Measurements from ENCODE around the gene ATP6AP1.

ATP6AP1 gene

DNA sequence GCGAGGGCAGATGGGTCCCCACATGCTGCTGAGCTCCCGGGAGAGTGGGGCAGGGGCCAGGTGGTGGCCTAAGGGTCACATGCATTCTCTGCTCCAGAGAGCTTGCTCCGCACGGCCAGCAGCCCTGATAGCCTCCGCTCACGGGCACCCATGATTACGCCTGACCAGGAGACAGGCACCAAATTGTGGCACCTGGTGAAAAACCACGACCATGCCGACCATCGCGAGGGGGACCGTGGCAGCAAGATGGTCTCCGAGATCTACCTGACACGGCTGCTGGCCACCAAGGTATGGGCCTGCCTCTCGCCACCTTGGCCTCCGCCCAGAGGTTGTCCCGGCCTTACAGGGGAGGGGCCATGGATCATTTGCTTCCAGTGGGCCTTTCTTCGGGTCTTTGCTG lies 41.4 kb downstream of the ATP6AP1 start:
- H3K4me1 ChIP-seq (ENCODE audit: control insufficient read depth in 1 of 2, insufficient read depth in 2 of 2, low read length in 2 of 2), result no peaks in the 10 kb centered on the region
- H3K27me3 ChIP-seq (ENCODE audit: control insufficient read depth in 1 of 2, insufficient read depth in 2 of 2, low read length in 2 of 2), result no peaks in the 10 kb centered on the region
- H3K36me3 ChIP-seq (ENCODE audit: control insufficient read depth in 1 of 2, insufficient read depth in 2 of 2, low read length in 2 of 2), result peaks cover 0 to 24% of the 10 kb centered on the region in 2 donors
- H3K9me3 ChIP-seq (ENCODE audit: control insufficient read depth in 1 of 2, low read length in 2 of 2), result no peaks in the 10 kb centered on the region
- no peak overlapping the region for H3K9ac ChIP-seq (ENCODE audit: low read depth in 1 of 2, low read length in 2 of 2)
- H3K4me3 ChIP-seq (ENCODE audit: low read depth in 1 of 2, low read length in 2 of 2), result no peak overlapping the region
- H3K27ac ChIP-seq (ENCODE audit: low read depth, low read length), result no peak overlapping the region

DNA sequence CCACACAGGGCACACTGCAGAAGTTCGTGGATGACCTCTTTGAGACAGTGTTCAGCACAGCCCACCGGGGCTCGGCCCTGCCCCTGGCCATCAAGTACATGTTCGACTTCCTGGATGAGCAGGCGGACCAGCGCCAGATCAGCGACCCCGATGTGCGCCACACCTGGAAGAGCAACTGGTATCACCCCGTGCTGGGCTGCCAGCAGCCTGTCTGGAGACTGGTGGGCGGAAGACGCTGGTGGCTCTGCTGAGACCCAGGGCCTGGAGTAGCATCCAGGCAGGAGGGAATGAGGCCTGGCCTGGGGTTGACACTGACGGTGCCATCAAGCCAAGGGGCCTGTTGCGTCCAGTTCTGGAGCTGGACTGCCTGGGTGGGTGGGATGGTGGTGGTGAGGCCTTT lies 42.0 kb downstream of the ATP6AP1 start:
- Histone ChIP-seq H3K27me3 (ENCODE audit: control insufficient read depth in 1 of 2, insufficient read depth in 2 of 2, low read length in 2 of 2) (no peaks in the 10 kb centered on the region), H3K27ac (ENCODE audit: low read depth, low read length) (no peak overlapping the region), H3K9ac (ENCODE audit: low read depth in 1 of 2, low read length in 2 of 2) (no peak overlapping the region), H3K9me3 (ENCODE audit: control insufficient read depth in 1 of 2, low read length in 2 of 2) (no peaks in the 10 kb centered on the region), H3K4me3 (ENCODE audit: low read depth in 1 of 2, low read length in 2 of 2) (no peak overlapping the region), H3K4me1 (ENCODE audit: control insufficient read depth in 1 of 2, insufficient read depth in 2 of 2, low read length in 2 of 2) (no peaks in the 10 kb centered on the region), H3K36me3 (ENCODE audit: control insufficient read depth in 1 of 2, insufficient read depth in 2 of 2, low read length in 2 of 2) (peaks cover 0 to 24% of the 10 kb centered on the region in 2 donors)

DNA sequence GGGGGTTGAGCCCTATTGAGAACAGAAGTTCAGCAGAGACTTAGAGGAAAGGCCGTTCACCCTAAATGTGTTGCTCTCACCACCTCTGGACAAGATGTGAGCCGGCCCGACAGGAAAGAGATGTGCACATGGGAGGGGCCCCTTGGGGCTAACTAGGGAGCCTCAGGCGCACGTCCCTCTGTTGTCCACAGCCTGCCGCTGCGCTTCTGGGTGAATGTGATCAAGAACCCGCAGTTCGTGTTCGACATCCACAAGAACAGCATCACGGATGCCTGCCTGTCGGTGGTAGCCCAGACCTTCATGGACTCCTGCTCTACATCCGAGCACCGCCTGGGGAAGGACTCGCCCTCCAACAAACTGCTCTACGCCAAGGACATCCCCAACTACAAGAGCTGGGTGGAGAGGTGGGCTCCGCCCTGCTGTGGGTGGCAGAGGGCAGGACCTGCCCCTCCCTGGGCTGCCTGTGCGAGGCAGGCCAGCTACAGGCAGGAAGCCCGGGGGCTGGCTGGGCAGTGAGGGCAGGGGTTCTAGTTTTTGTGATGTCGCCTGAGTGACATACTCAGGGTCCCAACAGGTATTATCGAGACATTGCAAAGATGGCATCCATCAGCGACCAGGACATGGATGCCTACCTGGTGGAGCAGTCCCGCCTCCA lies 42.6 kb downstream of the ATP6AP1 start:
- Histone ChIP-seq H3K4me3 (ENCODE audit: low read depth in 1 of 2, low read length in 2 of 2) (no peak overlapping the region), H3K27ac (ENCODE audit: low read depth, low read length) (no peak overlapping the region), H3K4me1 (ENCODE audit: control insufficient read depth in 1 of 2, insufficient read depth in 2 of 2, low read length in 2 of 2) (no peaks in the 10 kb centered on the region), H3K9ac (ENCODE audit: low read depth in 1 of 2, low read length in 2 of 2) (no peak overlapping the region), H3K36me3 (ENCODE audit: control insufficient read depth in 1 of 2, insufficient read depth in 2 of 2, low read length in 2 of 2) (peaks cover 0 to 18% of the 10 kb centered on the region in 2 donors), H3K9me3 (ENCODE audit: control insufficient read depth in 1 of 2, low read length in 2 of 2) (no peaks in the 10 kb centered on the region), H3K27me3 (ENCODE audit: control insufficient read depth in 1 of 2, insufficient read depth in 2 of 2, low read length in 2 of 2) (no peaks in the 10 kb centered on the region)

DNA sequence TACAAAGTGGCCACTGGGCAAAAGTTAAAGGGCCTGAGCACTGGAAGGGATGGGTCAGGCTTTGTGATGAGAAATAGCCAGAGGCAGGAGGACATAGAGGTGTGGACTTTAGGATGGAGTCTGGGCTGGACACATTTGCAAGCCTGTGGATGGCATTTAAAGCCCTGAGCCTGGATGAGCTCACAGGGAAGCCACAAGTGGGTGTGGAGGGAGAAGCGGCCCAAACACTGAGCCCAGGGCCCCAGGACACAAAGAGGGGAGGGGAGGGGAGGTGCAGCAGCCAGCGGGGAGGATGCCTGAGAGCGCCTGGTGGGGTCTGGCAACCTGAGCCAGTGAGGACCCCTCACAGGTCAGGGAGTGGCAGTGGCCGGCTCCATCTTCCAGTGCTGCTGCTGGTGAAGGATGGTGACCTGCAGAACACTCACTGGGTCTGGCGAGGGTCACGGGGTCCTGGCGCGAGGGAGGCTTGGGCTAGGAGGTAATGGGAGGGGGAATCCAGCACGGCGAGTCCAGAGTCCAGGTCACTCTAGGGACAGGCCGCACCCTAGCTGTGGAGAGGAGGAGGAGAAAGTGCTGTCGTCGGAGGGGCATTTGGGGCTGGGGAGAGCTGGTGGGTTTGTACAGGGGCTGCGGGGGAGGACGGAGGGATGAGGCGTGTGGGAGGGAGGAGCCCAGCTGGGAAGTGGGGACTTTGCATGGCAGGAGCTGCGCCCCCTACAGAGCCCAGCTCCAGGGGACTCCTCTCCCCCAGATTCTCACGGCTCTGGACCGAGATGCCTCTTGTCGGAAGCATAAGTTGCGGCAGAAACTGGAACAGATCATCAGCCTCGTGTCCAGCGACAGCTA lies 43.6 kb downstream of the ATP6AP1 start:
- H3K4me1 ChIP-seq (ENCODE audit: control insufficient read depth in 1 of 2, insufficient read depth in 2 of 2, low read length in 2 of 2), result no peaks in the 10 kb centered on the region
- no peaks in the 10 kb centered on the region for H3K9me3 ChIP-seq (ENCODE audit: control insufficient read depth in 1 of 2, low read length in 2 of 2)
- H3K4me3 ChIP-seq (ENCODE audit: low read depth in 1 of 2, low read length in 2 of 2), result no peak overlapping the region
- no peak overlapping the region for H3K27ac ChIP-seq (ENCODE audit: low read depth, low read length)
- H3K36me3 ChIP-seq (ENCODE audit: control insufficient read depth in 1 of 2, insufficient read depth in 2 of 2, low read length in 2 of 2), result peaks cover 0 to 13% of the 10 kb centered on the region in 2 donors
- H3K27me3 ChIP-seq (ENCODE audit: control insufficient read depth in 1 of 2, insufficient read depth in 2 of 2, low read length in 2 of 2), result no peaks in the 10 kb centered on the region
- H3K9ac ChIP-seq (ENCODE audit: low read depth in 1 of 2, low read length in 2 of 2), result no peak overlapping the region

DNA sequence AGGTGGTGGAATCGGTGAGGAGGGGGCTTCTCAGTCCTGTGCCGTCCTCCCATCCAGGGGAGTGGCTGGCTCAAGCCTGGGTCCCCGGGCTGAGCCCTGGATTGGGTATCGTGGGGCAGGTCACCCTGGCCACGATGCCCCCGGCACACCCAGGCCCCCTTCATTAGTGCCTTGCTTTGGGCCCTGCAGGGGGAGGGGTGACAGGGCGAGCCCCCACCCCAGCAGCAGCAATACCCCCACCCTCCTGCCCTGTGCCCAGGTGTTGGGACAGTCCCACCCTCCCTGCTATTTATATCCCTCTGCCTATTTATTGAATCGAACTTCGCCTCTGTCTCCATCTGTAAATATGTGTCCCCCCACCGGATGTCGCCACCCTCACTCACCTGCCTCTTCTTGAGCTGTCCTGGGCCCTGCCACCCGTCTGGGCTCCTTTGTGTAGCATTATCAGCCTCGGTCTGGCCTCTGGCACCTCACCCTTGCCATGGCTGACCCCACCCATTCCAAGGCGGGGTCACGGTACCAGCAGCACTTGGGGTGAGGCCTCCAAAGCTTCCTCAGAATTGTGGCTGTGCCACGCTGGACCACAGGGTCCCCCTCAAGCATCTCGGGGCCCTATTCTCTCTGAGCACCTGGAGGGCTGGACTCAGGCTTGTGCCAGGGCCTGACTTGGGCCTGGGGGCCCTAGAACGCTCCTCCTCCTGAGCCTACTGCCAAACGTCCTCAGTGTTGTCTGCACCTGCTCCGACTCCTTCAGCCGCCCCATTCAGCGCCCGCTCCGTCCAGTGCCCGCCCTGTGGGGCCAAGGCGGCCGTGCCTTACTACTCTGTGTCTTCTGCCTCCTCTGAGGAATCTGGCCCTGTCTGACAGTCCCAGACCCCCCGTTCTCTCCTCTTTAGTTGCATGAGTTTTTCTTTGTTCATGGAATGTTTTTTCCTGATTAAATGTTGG lies 44.5 kb downstream of the ATP6AP1 start:
- Histone ChIP-seq H3K27me3 (ENCODE audit: control insufficient read depth in 1 of 2, insufficient read depth in 2 of 2, low read length in 2 of 2) (no peaks in the 10 kb centered on the region), H3K4me3 (ENCODE audit: low read depth in 1 of 2, low read length in 2 of 2) (no peak overlapping the region), H3K4me1 (ENCODE audit: control insufficient read depth in 1 of 2, insufficient read depth in 2 of 2, low read length in 2 of 2) (peaks cover 0 to 2% of the 10 kb centered on the region in 2 donors), H3K9me3 (ENCODE audit: control insufficient read depth in 1 of 2, low read length in 2 of 2) (no peaks in the 10 kb centered on the region), H3K9ac (ENCODE audit: low read depth in 1 of 2, low read length in 2 of 2) (no peak overlapping the region), H3K36me3 (ENCODE audit: control insufficient read depth in 1 of 2, insufficient read depth in 2 of 2, low read length in 2 of 2) (peaks cover 0 to 13% of the 10 kb centered on the region in 2 donors), H3K27ac (ENCODE audit: low read depth, low read length) (no peak overlapping the region)

DNA sequence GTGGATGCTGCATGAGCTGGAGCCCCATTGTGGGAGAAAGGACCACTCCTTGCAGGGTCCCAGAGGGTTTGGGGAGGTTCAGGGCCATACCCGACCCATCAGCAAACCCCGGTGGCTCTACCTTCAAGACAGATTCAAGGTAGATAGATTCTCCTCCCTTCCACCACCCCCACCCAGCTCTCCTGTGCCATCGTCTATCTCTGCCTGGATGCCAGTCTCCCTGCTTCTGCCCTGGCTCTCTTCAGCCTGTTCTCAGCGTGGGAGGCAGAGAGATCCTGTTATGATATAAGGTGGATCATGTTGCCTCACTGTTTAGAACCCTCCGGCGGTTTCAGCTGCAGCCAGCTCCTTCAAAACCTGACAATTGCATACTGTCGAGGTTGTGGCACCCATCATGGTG lies 45.2 kb downstream of the ATP6AP1 start:
- Histone ChIP-seq H3K4me3 (ENCODE audit: low read depth in 1 of 2, low read length in 2 of 2) (no peak overlapping the region), H3K27ac (ENCODE audit: low read depth, low read length) (no peak overlapping the region), H3K9me3 (ENCODE audit: control insufficient read depth in 1 of 2, low read length in 2 of 2) (no peaks in the 10 kb centered on the region), H3K27me3 (ENCODE audit: control insufficient read depth in 1 of 2, insufficient read depth in 2 of 2, low read length in 2 of 2) (no peaks in the 10 kb centered on the region), H3K9ac (ENCODE audit: low read depth in 1 of 2, low read length in 2 of 2) (no peak overlapping the region), H3K36me3 (ENCODE audit: control insufficient read depth in 1 of 2, insufficient read depth in 2 of 2, low read length in 2 of 2) (peaks cover 0 to 13% of the 10 kb centered on the region in 2 donors), H3K4me1 (ENCODE audit: control insufficient read depth in 1 of 2, insufficient read depth in 2 of 2, low read length in 2 of 2) (peaks cover 0 to 6% of the 10 kb centered on the region in 2 donors)

DNA sequence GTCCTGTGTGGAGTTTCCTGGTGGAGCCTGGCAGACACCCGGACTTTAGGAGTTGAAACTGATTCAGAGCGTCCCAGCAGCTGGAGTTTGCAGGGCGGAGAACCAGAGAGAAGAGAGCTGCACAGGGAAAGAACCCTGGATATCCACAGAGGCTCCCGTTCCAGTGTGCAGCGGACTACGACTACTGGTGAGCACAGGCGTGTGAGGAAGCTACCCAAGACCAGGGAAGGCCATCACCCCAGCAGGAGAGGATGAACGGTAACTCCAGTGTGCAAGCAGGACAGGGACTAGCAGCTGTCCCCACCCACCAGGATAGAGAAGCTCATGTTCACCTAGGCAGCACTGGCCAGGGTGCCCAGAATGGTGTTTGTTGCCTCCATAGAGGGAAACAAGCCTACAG lies 48.3 kb downstream of the ATP6AP1 start:
- peaks cover 0 to 11% of the 10 kb centered on the region in 2 donors for H3K4me1 ChIP-seq (ENCODE audit: control insufficient read depth in 1 of 2, insufficient read depth in 2 of 2, low read length in 2 of 2)
- H3K9me3 ChIP-seq (ENCODE audit: control insufficient read depth in 1 of 2, low read length in 2 of 2), result no peaks in the 10 kb centered on the region
- no peak overlapping the region for H3K9ac ChIP-seq (ENCODE audit: low read depth in 1 of 2, low read length in 2 of 2)
- H3K27me3 ChIP-seq (ENCODE audit: control insufficient read depth in 1 of 2, insufficient read depth in 2 of 2, low read length in 2 of 2), result no peaks in the 10 kb centered on the region
- no peaks in the 10 kb centered on the region for H3K36me3 ChIP-seq (ENCODE audit: control insufficient read depth in 1 of 2, insufficient read depth in 2 of 2, low read length in 2 of 2)
- H3K4me3 ChIP-seq (ENCODE audit: low read depth in 1 of 2, low read length in 2 of 2), result no peak overlapping the region
- no peak overlapping the region for H3K27ac ChIP-seq (ENCODE audit: low read depth, low read length)

DNA sequence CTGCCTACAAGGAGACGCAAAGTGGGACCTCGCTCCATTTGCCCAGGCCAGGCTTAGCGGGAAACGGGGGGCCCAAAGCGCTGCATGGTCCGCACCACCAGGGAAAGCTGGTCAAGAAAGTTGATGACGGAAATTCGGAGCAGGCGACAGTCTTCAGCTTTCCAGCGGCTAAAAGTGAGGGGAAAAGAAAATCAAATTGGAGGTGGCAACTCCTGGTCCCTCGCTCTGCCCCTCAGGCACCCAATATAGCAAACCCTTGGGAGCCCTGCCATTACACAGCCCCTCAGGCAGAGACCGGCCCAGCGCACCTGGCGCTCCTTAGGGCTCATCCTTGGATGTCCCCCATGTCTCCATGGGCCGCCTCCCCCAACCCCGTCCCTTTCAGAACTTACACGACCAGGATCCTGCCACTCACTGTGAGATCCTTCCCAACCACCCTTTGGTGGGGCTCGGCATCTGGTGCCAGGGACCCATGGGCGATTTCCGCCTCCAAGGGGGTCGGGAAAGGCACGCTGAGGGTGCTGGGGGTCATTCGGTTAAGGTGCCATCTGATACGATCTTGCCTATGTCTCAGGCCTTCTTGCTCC lies 49.5 kb downstream of the ATP6AP1 start:
- H3K4me1 ChIP-seq (ENCODE audit: control insufficient read depth in 1 of 2, insufficient read depth in 2 of 2, low read length in 2 of 2), result peaks cover 0 to 11% of the 10 kb centered on the region in 2 donors
- no peaks in the 10 kb centered on the region for H3K27me3 ChIP-seq (ENCODE audit: control insufficient read depth in 1 of 2, insufficient read depth in 2 of 2, low read length in 2 of 2)
- H3K36me3 ChIP-seq (ENCODE audit: control insufficient read depth in 1 of 2, insufficient read depth in 2 of 2, low read length in 2 of 2), result no peaks in the 10 kb centered on the region
- H3K9ac ChIP-seq (ENCODE audit: low read depth in 1 of 2, low read length in 2 of 2), result peak overlapping the region; percentile 48 to 54
- H3K27ac ChIP-seq (ENCODE audit: low read depth, low read length), result no peak overlapping the region
- peak overlapping the region; percentile 54 to 60 for H3K4me3 ChIP-seq (ENCODE audit: low read depth in 1 of 2, low read length in 2 of 2)
- H3K9me3 ChIP-seq (ENCODE audit: control insufficient read depth in 1 of 2, low read length in 2 of 2), result no peaks in the 10 kb centered on the region

DNA sequence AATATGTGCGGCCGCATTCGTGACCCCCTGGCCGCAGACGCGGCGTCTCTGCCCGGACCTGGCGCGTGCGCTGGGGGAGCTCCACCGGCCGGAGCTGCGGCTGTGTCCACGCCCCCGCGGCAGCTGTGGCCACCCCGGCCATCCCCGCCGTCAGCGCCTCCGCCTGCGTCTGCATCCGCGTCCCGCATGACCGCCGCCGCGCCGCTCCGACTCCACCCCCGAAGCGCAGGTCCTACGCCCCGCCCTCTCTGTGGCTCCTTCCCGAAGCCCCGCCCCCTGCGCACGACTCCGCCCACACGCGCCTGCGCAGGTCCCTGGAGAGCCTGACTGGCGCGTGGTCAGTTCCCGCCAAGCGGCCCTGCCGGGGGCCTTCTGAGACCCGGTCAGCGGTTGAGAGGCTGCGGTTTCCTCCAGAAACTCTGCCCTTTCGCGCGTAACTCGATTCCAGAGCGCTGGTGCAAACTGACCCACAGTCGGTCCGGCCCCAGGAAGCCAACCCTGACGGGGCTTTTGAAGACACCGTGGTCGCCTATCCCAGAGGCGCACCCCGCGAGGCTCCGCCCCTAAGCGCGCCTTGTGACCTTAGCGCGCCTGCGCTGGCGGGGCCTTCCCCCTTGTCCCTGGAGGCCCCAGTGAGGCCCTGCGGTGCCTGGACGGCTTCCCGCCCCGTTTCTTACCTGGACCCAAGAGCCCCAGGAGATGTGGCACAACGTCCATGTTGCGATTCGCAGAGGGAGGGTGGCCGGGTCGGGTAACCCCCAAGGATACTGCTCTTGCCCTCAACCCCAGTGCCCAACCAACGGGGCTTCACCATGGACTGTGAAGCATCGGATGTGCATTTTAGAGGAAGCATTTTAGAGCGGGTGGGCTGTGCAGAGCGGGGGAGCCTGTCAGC lies 50.5 kb downstream of the ATP6AP1 start, which contains the start of gene LAGE3:
Gene LAGE3, minus strand, starts transcription at position 554 of the 895 bp plus-strand sequence. Its CDS starts 366 bp downstream, at position 188.
- Histone ChIP-seq H3K9ac (ENCODE audit: low read depth in 1 of 2, low read length in 2 of 2) (peak within 1 kb of the TSS; percentile 48 to 54), H3K27me3 (ENCODE audit: control insufficient read depth in 1 of 2, insufficient read depth in 2 of 2, low read length in 2 of 2) (no peaks in the 10 kb centered on the region), H3K9me3 (ENCODE audit: control insufficient read depth in 1 of 2, low read length in 2 of 2) (no peaks in the 10 kb centered on the region), H3K4me1 (ENCODE audit: control insufficient read depth in 1 of 2, insufficient read depth in 2 of 2, low read length in 2 of 2) (peaks cover 0 to 11% of the 10 kb centered on the region in 2 donors), H3K36me3 (ENCODE audit: control insufficient read depth in 1 of 2, insufficient read depth in 2 of 2, low read length in 2 of 2) (no peaks in the 10 kb centered on the region), H3K4me3 (ENCODE audit: low read depth in 1 of 2, low read length in 2 of 2) (peak within 1 kb of the TSS; percentile 54 to 60), H3K27ac (ENCODE audit: low read depth, low read length) (peak within 1 kb of the TSS; percentile 62)
